Panc1 (cell line): ENCODE data around the gene SLC1A2. TPM values are rescaled to one million over a fixed set of nuclear protein-coding genes. Genes with fewer than 3 reads are reported as not detected.

Experiments used
- ATAC-seq: fragments of 200-7000 bp; cut with Tn5 transposase; 2 replicates; pipeline ENCODE4 v1.9.1; 2020; ENCODE audit warnings: mild to moderate bottlenecking, moderate library complexity
- BruUV-seq: library from RNA; stranded (reverse); fragments of 400-500 nt; replicated peaks from 2 replicates; lab custom pipeline; 2021; lab: Mats Ljungman, UMichigan
- CTCF ChIA-PET: fragments of 300-600 bp; sonication (Branson Sonifier 250); formaldehyde crosslinking; loops from one replicate; lab custom pipeline; 2022; ENCODE audit warnings: antibody characterized with exemption; lab: Charles Lee
- POLR2A ChIA-PET: fragments of 300-600 bp; sonication (Branson Sonifier 250); formaldehyde crosslinking; loops from one replicate; lab custom pipeline; 2022; ENCODE audit warnings: antibody characterized with exemption; lab: Charles Lee
- DNase-seq: peaks from one replicate; pipeline ENCODE4 v3.0.0-alpha.2; 2010; ENCODE audit warnings: low read depth, low spot score
- H3K27ac ChIP-seq: 2 replicates; pipeline ENCODE4 v1.5.1; 2011; ENCODE audit warnings: mild to moderate bottlenecking, low read length, inconsistent platforms
- H3K27me3 ChIP-seq: fragments of 200-500 bp; sonication (Bioruptor generic); 2 replicates; pipeline ENCODE4 v1.6.0; 2014; ENCODE audit warnings: low read length, inconsistent platforms; ENCODE audit not compliant: control insufficient read depth, insufficient read depth
- H3K36me3 ChIP-seq: fragments of 200-500 bp; sonication (Bioruptor generic); 2 replicates; pipeline ENCODE4 v1.5.1; 2014; ENCODE audit warnings: inconsistent platforms, mild to moderate bottlenecking, low read length, moderate library complexity; ENCODE audit not compliant: control insufficient read depth, insufficient read depth
- H3K4me1 ChIP-seq: 2 replicates; pipeline ENCODE4 v1.5.1; 2011; ENCODE audit warnings: inconsistent platforms, mild to moderate bottlenecking, low read length, moderate library complexity; ENCODE audit not compliant: control insufficient read depth, insufficient read depth
- H3K4me3 ChIP-seq, 2 experiments: 2 replicates each; pipeline ENCODE4 v1.5.1; 2011 to 2012; ENCODE audit warnings: low read depth in 2 of 2, low read length in 2 of 2, mild to moderate bottlenecking in 2 of 2, inconsistent platforms in 1 of 2, moderate library complexity in 1 of 2
- H3K9me3 ChIP-seq: fragments of 200-500 bp; sonication (Bioruptor generic); 2 replicates; pipeline ENCODE4 v1.5.1; 2014; ENCODE audit warnings: low read depth, mild to moderate bottlenecking, inconsistent platforms, low read length, moderate library complexity; ENCODE audit not compliant: control insufficient read depth, insufficient read depth
- POLR2AphosphoS5 ChIP-seq: IDR thresholded peaks from 2 replicates; pipeline ENCODE4 v1.6.1; 2012; ENCODE audit warnings: mild to moderate bottlenecking, low read depth, low read length, moderate library complexity
- SIN3A ChIP-seq: IDR thresholded peaks from 2 replicates; pipeline ENCODE4 v1.6.1; 2012; ENCODE audit warnings: low read depth, mild to moderate bottlenecking, low read length, moderate library complexity, borderline replicate concordance; ENCODE audit not compliant: insufficient read depth
- TCF7L2 ChIP-seq: IDR thresholded peaks from 2 replicates; pipeline ENCODE4 v1.6.1; 2011; ENCODE audit warnings: mild to moderate bottlenecking, low read depth, low read length, inconsistent platforms
- in situ Hi-C: cut with HindIII; loops from 2 replicates; pipeline ENCODE4 v1.10.0; 2016; ENCODE audit warnings: low sequenced_read_pairs, low pct_unique_long_range_greater_than_20kb
- intact Hi-C: fragments of 100-400 bp; cut with micrococcal nuclease; formaldehyde crosslinking; loops from one replicate; pipeline ENCODE4 v1.10.0; 2022; ENCODE audit not compliant: unreplicated experiment
- total RNA-seq: library from RNA; stranded (reverse); gene quantifications from one replicate; pipeline ENCODE4 v1.2.1, GENCODE V29; 2021; ENCODE audit not compliant: unreplicated experiment
- TF ChIP-seq, protein P1 (sequence below): fragments of 450-650 bp; IDR thresholded peaks from 2 replicates; pipeline ENCODE4 v1.5.1; 2017; ENCODE audit warnings: mild to moderate bottlenecking
- TF ChIP-seq, protein P2 (sequence below), 2 experiments: IDR thresholded peaks; 2 replicates each; pipeline ENCODE4 v1.6.1; 2011 to 2012; ENCODE audit warnings: low read depth in 2 of 2, control low read depth in 1 of 2, low read length in 1 of 2, mild to moderate bottlenecking in 1 of 2, moderate library complexity in 1 of 2; ENCODE audit not compliant: insufficient read depth in 1 of 2

The SLC1A2 gene
- total RNA-seq, 1 experiment from 2014 or later = 0.21 TPM

GRCh38 chr11:35255514-35255913 is 163.8 kb downstream of the SLC1A2 start:
- CTCF ChIA-PET = no interaction called here
- no TSS peak for BruUV-seq
- in situ Hi-C loops = no loop called here

GRCh38 chr11:35253237-35253636 is 166.1 kb downstream of the SLC1A2 start:
- H3K4me3 ChIP-seq = no peak overlapping the region
- H3K9me3 ChIP-seq = no peaks in the 10 kb centered on the region
- no peak overlapping the region for H3K27ac ChIP-seq
- CTCF ChIA-PET = no interaction called here
- ATAC-seq (no peak), DNase-seq (no peak)
- no peaks in the 10 kb centered on the region for H3K36me3 ChIP-seq
- no TSS peak for BruUV-seq
- in situ Hi-C loops (no loop called here), intact Hi-C loops (no loop called here)
- H3K4me1 ChIP-seq = no peaks in the 10 kb centered on the region
- H3K27me3 ChIP-seq = no peaks in the 10 kb centered on the region
- TF ChIP-seq TCF7L2 (no peak), SIN3A (no peak), POLR2AphosphoS5 (no peak)
- TF ChIP-seq, protein P1, sequence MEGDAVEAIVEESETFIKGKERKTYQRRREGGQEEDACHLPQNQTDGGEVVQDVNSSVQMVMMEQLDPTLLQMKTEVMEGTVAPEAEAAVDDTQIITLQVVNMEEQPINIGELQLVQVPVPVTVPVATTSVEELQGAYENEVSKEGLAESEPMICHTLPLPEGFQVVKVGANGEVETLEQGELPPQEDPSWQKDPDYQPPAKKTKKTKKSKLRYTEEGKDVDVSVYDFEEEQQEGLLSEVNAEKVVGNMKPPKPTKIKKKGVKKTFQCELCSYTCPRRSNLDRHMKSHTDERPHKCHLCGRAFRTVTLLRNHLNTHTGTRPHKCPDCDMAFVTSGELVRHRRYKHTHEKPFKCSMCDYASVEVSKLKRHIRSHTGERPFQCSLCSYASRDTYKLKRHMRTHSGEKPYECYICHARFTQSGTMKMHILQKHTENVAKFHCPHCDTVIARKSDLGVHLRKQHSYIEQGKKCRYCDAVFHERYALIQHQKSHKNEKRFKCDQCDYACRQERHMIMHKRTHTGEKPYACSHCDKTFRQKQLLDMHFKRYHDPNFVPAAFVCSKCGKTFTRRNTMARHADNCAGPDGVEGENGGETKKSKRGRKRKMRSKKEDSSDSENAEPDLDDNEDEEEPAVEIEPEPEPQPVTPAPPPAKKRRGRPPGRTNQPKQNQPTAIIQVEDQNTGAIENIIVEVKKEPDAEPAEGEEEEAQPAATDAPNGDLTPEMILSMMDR = no peak
- TF ChIP-seq, protein P2, sequence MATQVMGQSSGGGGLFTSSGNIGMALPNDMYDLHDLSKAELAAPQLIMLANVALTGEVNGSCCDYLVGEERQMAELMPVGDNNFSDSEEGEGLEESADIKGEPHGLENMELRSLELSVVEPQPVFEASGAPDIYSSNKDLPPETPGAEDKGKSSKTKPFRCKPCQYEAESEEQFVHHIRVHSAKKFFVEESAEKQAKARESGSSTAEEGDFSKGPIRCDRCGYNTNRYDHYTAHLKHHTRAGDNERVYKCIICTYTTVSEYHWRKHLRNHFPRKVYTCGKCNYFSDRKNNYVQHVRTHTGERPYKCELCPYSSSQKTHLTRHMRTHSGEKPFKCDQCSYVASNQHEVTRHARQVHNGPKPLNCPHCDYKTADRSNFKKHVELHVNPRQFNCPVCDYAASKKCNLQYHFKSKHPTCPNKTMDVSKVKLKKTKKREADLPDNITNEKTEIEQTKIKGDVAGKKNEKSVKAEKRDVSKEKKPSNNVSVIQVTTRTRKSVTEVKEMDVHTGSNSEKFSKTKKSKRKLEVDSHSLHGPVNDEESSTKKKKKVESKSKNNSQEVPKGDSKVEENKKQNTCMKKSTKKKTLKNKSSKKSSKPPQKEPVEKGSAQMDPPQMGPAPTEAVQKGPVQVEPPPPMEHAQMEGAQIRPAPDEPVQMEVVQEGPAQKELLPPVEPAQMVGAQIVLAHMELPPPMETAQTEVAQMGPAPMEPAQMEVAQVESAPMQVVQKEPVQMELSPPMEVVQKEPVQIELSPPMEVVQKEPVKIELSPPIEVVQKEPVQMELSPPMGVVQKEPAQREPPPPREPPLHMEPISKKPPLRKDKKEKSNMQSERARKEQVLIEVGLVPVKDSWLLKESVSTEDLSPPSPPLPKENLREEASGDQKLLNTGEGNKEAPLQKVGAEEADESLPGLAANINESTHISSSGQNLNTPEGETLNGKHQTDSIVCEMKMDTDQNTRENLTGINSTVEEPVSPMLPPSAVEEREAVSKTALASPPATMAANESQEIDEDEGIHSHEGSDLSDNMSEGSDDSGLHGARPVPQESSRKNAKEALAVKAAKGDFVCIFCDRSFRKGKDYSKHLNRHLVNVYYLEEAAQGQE (IDR thresholded peaks at IDR 0.05; ENCODE audit: insufficient read depth in 1 of 2, low read depth in 2 of 2, low read length in 1 of 2) = no peak
- POLR2A ChIA-PET = no interaction called here

More at GRCh38 chr11:35255514-35255913, 163.8 kb downstream of the SLC1A2 start:
- H3K36me3 ChIP-seq = no peaks in the 10 kb centered on the region
- DNase-seq = no peak
- no peaks in the 10 kb centered on the region for H3K27me3 ChIP-seq
- intact Hi-C loops = no loop called here
- H3K4me1 ChIP-seq = 0 out of 2 replicates have a peak, but pooled peaks cover 3% of the 10 kb centered on the region
- TF ChIP-seq POLR2AphosphoS5 (no peak), SIN3A (no peak), TCF7L2 (no peak)
- TF ChIP-seq, protein P1 = no peak
- TF ChIP-seq, protein P2 (IDR thresholded peaks at IDR 0.05; ENCODE audit: insufficient read depth in 1 of 2, low read depth in 2 of 2, low read length in 1 of 2) = no peak
- H3K4me3 ChIP-seq = no peak overlapping the region
- no peaks in the 10 kb centered on the region for H3K9me3 ChIP-seq
- POLR2A ChIA-PET = no interaction called here
- no peak for ATAC-seq
- no peak overlapping the region for H3K27ac ChIP-seq
